Measurements from ENCODE around the gene OR4C3.
"Not testable (repeated sequence)": the region's sequence is repeated elsewhere in the genome, so short reads cannot be mapped to it uniquely, and the experiment has no call there.

Gene OR4C3

GRCh38 chr11:48324620-48325019 lies at the start of gene OR4C3:
OR4C3 (plus strand) TSS chr11:48324920; CDS start chr11:48325022, 102 bp downstream.
- H3K27me3 Mint-ChIP-seq, DNase-seq, H3K4me3 Mint-ChIP-seq, H3K9me3 Mint-ChIP-seq, H3K4me1 Mint-ChIP-seq, ATAC-seq: not testable (repeated sequence)
- peak within 1 kb of the TSS in 1 of 2 donors; percentile 79 for H3K27ac Mint-ChIP-seq

- Mint-ChIP-seq H3K4me3 (no peak within 1 kb of the TSS), H3K27me3 (peaks cover 20% of the 10 kb centered on the region), H3K27ac (no peak within 1 kb of the TSS), H3K4me1 (no peaks in the 10 kb centered on the region), H3K9me3 (no peaks in the 10 kb centered on the region)
- ATAC-seq (no peak), DNase-seq (no peak)
Measured at GRCh38 chr11:48305923-48306322, 18.8 kb upstream of the OR4C3 start, which contains the start of gene OR4S1. OR4S1 (plus strand) TSS chr11:48306223; CDS start chr11:48306223, 0 bp downstream.

- Mint-ChIP-seq H3K27me3 (peaks cover 20% of the 10 kb centered on the region), H3K9me3 (no peaks in the 10 kb centered on the region), H3K4me3 (no peak overlapping the region), H3K4me1 (no peaks in the 10 kb centered on the region), H3K27ac (no peak overlapping the region)
- peak; percentile 52 for ATAC-seq
- DNase-seq, result peak; percentile 58 to 67
Measured at GRCh38 chr11:48307760-48308386, 16.8 kb upstream of the OR4C3 start.

- H3K27ac Mint-ChIP-seq, ATAC-seq, DNase-seq, H3K4me3 Mint-ChIP-seq, H3K27me3 Mint-ChIP-seq, H3K4me1 Mint-ChIP-seq: not testable (repeated sequence)
- peaks cover 6 to 11% of the 10 kb centered on the region in 2 donors for H3K9me3 Mint-ChIP-seq
Measured at GRCh38 chr11:48313590-48313989, 11.1 kb upstream of the OR4C3 start.

GRCh38 chr11:48319813-48320212 lies 4.9 kb upstream of the OR4C3 start:
- not testable (repeated sequence) for ATAC-seq

GRCh38 chr11:48341466-48341865 lies 16.7 kb downstream of the OR4C3 start:
- ATAC-seq, result no peak
- H3K4me1 Mint-ChIP-seq, result peaks cover 11% of the 10 kb centered on the region
- no peaks in the 10 kb centered on the region for H3K27me3 Mint-ChIP-seq
- H3K9me3 Mint-ChIP-seq, result peaks cover 16 to 22% of the 10 kb centered on the region in 2 donors
- DNase-seq, result no peak
- no peak overlapping the region for H3K4me3 Mint-ChIP-seq
- H3K27ac Mint-ChIP-seq, result no peak overlapping the region

More at GRCh38 chr11:48319813-48320212, 4.9 kb upstream of the OR4C3 start:
- not testable (repeated sequence) for H3K27ac Mint-ChIP-seq, H3K9me3 Mint-ChIP-seq, H3K27me3 Mint-ChIP-seq, DNase-seq, H3K4me3 Mint-ChIP-seq, H3K4me1 Mint-ChIP-seq

- H3K27me3 Mint-ChIP-seq, H3K4me3 Mint-ChIP-seq: not testable (repeated sequence)
Measured at GRCh38 chr11:48342505-48342904, 17.8 kb downstream of the OR4C3 start.

GRCh38 chr11:48346286-48346685 lies 21.6 kb downstream of the OR4C3 start:
- not testable (repeated sequence) for H3K27ac Mint-ChIP-seq, DNase-seq, H3K27me3 Mint-ChIP-seq, H3K4me3 Mint-ChIP-seq, ATAC-seq
- peaks cover 11% of the 10 kb centered on the region for H3K4me1 Mint-ChIP-seq
- H3K9me3 Mint-ChIP-seq, result peaks cover 25 to 44% of the 10 kb centered on the region in 2 donors

More at GRCh38 chr11:48342505-48342904, 17.8 kb downstream of the OR4C3 start:
- Mint-ChIP-seq H3K4me1 (peaks cover 11% of the 10 kb centered on the region), H3K9me3 (peaks cover 21 to 31% of the 10 kb centered on the region in 2 donors)
- not testable (repeated sequence) for DNase-seq, ATAC-seq, H3K27ac Mint-ChIP-seq

GRCh38 chr11:48354013-48354412 lies 29.3 kb downstream of the OR4C3 start:
- no peak for DNase-seq
- Mint-ChIP-seq H3K27me3 (no peaks in the 10 kb centered on the region), H3K27ac (no peak overlapping the region), H3K9me3 (peaks cover 7 to 22% of the 10 kb centered on the region in 2 donors), H3K4me1 (no peaks in the 10 kb centered on the region), H3K4me3 (no peak overlapping the region)
- no peak for ATAC-seq

- no peak overlapping the region for H3K4me3 Mint-ChIP-seq
- no peak overlapping the region for H3K27ac Mint-ChIP-seq
- no peaks in the 10 kb centered on the region for H3K27me3 Mint-ChIP-seq
- no peak for DNase-seq
- H3K4me1 Mint-ChIP-seq, result no peaks in the 10 kb centered on the region
- ATAC-seq, result no peak
- peaks cover 7 to 15% of the 10 kb centered on the region in 2 donors for H3K9me3 Mint-ChIP-seq
Measured at GRCh38 chr11:48354677-48355076, 30.0 kb downstream of the OR4C3 start.

GRCh38 chr11:48361289-48361688 lies 36.6 kb downstream of the OR4C3 start:
- not testable (repeated sequence) for H3K4me1 Mint-ChIP-seq, H3K27me3 Mint-ChIP-seq, ATAC-seq, H3K4me3 Mint-ChIP-seq, DNase-seq, H3K27ac Mint-ChIP-seq
- H3K9me3 Mint-ChIP-seq, result peaks cover 7 to 11% of the 10 kb centered on the region in 2 donors

GRCh38 chr11:48366365-48366764 lies 41.6 kb downstream of the OR4C3 start, which contains the start of gene OR4C5:
OR4C5 (minus strand) TSS chr11:48366465; CDS start chr11:48366465, 0 bp downstream.
- H3K27me3 Mint-ChIP-seq, result no peaks in the 10 kb centered on the region
- no peaks in the 10 kb centered on the region for H3K9me3 Mint-ChIP-seq
- no peak within 1 kb of the TSS for H3K27ac Mint-ChIP-seq
- H3K4me1 Mint-ChIP-seq, result no peaks in the 10 kb centered on the region
- ATAC-seq, result no peak
- H3K4me3 Mint-ChIP-seq, result no peak within 1 kb of the TSS
- no peak for DNase-seq

All from stimulated activated naive CD8-positive, alpha-beta T cell treated with anti-CD3 and anti-CD28 coated beads, Interleukin-15, amount 100 ng/mL, for 72 hours (primary cell).